Measurements from ENCODE around the gene FANCC.

- TF ChIP-seq CTCF (conservative IDR thresholded peaks at IDR 0.05; ENCODE audit: low read depth, low read length) (no peak), EZH2 (IDR thresholded peaks at IDR 0.05; ENCODE audit: borderline replicate concordance, low read depth, low read length, poor library complexity, severe bottlenecking) (no peak)
Measured at GRCh38 chr9:95095641-95096355, 221.7 kb downstream of the FANCC start.
